K562 (cell line): ENCODE data around the gene OBSCN. TPM values are rescaled to one million over a fixed set of nuclear protein-coding genes. Genes with fewer than 3 reads are reported as not detected.

Experiments used
- BACH1 ChIP-seq: fragments of 200-800 bp; sonication (Bioruptor generic); IDR thresholded peaks from 2 replicates; pipeline ENCODE4 v1.6.1; 2016; ENCODE audit warnings: missing genetic modification characterization, missing compliant biosample characterization
- COPS2 ChIP-seq: fragments of 450-650 bp; conservative IDR thresholded peaks from 2 replicates; pipeline ENCODE4 v1.6.1; 2016; ENCODE audit warnings: mild to moderate bottlenecking, moderate library complexity
- CREBBP ChIP-seq: IDR thresholded peaks from one replicate; pipeline ENCODE4 v1.6.1; 2012; ENCODE audit warnings: low read depth, mild to moderate bottlenecking, control low read depth, inconsistent platforms, low read length
- KDM4B ChIP-seq, 2 experiments: fragments of 450-650 bp in 1 of 2; sonication (generic) in 1 of 2; IDR thresholded peaks; 2 replicates each; pipeline ENCODE4 v1.6.1; 2016 to 2017; ENCODE audit warnings: borderline replicate concordance in 2 of 2, antibody characterized with exemption in 1 of 2, low read depth in 1 of 2, mild to moderate bottlenecking in 1 of 2
- POLR2G ChIP-seq: fragments of 200-400 bp; formaldehyde crosslinking; IDR thresholded peaks from 2 replicates; pipeline ENCODE4 v1.6.1; 2017; ENCODE audit warnings: low read depth, mild to moderate bottlenecking, antibody characterized with exemption, low read length, moderate library complexity
- PPARD ChIP-seq: fragments of 250-450 bp; sonication (Bioruptor Pico); IDR thresholded peaks from 2 replicates; pipeline ENCODE4 v1.8.0; 2022; ENCODE audit warnings: inconsistent platforms, mild to moderate bottlenecking, moderate library complexity
- RAD51 ChIP-seq: fragments of 450-650 bp; IDR thresholded peaks from 2 replicates; pipeline ENCODE4 v1.7.1; 2016; ENCODE audit warnings: low read depth, mild to moderate bottlenecking, borderline replicate concordance
- RBM15 ChIP-seq: fragments of 200-400 bp; formaldehyde crosslinking; IDR thresholded peaks from 2 replicates; pipeline ENCODE4 v1.6.1; 2018; ENCODE audit warnings: mild to moderate bottlenecking, low read length, moderate library complexity; ENCODE audit not compliant: insufficient read depth
- TEAD2 ChIP-seq: fragments of 450-650 bp; IDR thresholded peaks from 2 replicates; pipeline ENCODE4 v1.6.1; 2016; ENCODE audit warnings: missing genetic modification characterization, control low read depth, missing compliant biosample characterization
- TFAM ChIP-seq: fragments of 250-450 bp; sonication (Bioruptor Pico); conservative IDR thresholded peaks from 2 replicates; pipeline ENCODE4 v1.5.0; 2021; ENCODE audit warnings: mild to moderate bottlenecking, moderate library complexity
- XRCC4 ChIP-seq: IDR thresholded peaks from one replicate; pipeline ENCODE4 v1.6.1; 2011; ENCODE audit not compliant: insufficient read depth, insufficient read length; ENCODE audit errors: extremely low read depth
- ZNF124 ChIP-seq: sonication (generic); formaldehyde crosslinking; IDR thresholded peaks from 2 replicates; pipeline ENCODE4 v1.8.1; 2022; ENCODE audit warnings: missing genetic modification reagents
- ZNF311 ChIP-seq: fragments of 250-450 bp; sonication (Bioruptor Pico); IDR thresholded peaks from 2 replicates; pipeline ENCODE4 v1.4.0; 2020; ENCODE audit warnings: mild to moderate bottlenecking, moderate library complexity
- ZNF583 ChIP-seq: fragments of 250-450 bp; sonication (Bioruptor Pico); IDR thresholded peaks from 2 replicates; pipeline ENCODE4 v1.4.0; 2020
- polyA plus RNA-seq, 8 experiments: library from polyadenylated mRNA; depleted of rRNA in 4 of 8; stranded (reverse) in 5 of 8; unstranded in 3 of 8; fragments of >200 nt; fragmentation: Nextera tagmentation in 2 of 8; fragmentation: Illumina TruSeq in 1 of 8; extraction: Ambion mirVana in 2 of 8; extraction: Trizol in 1 of 8; gene quantifications; 2 replicates each; pipeline versions ENCODE4 v1.2.1 to v1.2.3, GENCODE V29; 2011 to 2014; ENCODE audit warnings: inconsistent platforms in 1 of 8, missing spikeins in 1 of 8
- total RNA-seq, 7 experiments: library from RNA; depleted of rRNA in 6 of 7; stranded (reverse); fragments of >200 nt in 6 of 7; fragmentation: Illumina TruSeq in 2 of 7; extraction: Trizol in 2 of 7; gene quantifications; 2 replicates each; pipeline versions ENCODE4 v1.2.1 to v1.2.3, GENCODE V29; 2011 to 2021; ENCODE audit warnings: low replicate concordance in 1 of 7
- TF ChIP-seq, protein P1 (sequence below), 2 experiments: fragments of 450-650 bp; IDR thresholded peaks; 2 replicates each; pipeline ENCODE4 v1.6.1; 2018; ENCODE audit warnings: mild to moderate bottlenecking in 2 of 2, low read depth in 1 of 2; ENCODE audit not compliant: partially characterized antibody in 2 of 2
- TF ChIP-seq, protein P2 (sequence below): fragments of 250-450 bp; sonication (Bioruptor Pico); IDR thresholded peaks from 2 replicates; pipeline ENCODE4 v1.4.0; 2020; ENCODE audit warnings: borderline replicate concordance
- TF ChIP-seq, protein P3 (sequence below): IDR thresholded peaks from 2 replicates; pipeline ENCODE4 v1.6.1; 2011; ENCODE audit warnings: borderline replicate concordance, low read depth, mild to moderate bottlenecking, moderate library complexity, low read length; ENCODE audit not compliant: insufficient read depth, poor library complexity, severe bottlenecking
- TF ChIP-seq, protein P4 (sequence below): IDR thresholded peaks from 2 replicates; pipeline ENCODE4 v1.6.1; 2016; ENCODE audit warnings: missing genetic modification characterization, missing compliant biosample characterization

The OBSCN gene
- total and polyA plus RNA-seq, 9 of the 15 experiments (the other 6 are each of a cell fraction or from before 2014, with no cell fraction given) = 0.18 to 19.7 (median 3.6) TPM

DNA sequence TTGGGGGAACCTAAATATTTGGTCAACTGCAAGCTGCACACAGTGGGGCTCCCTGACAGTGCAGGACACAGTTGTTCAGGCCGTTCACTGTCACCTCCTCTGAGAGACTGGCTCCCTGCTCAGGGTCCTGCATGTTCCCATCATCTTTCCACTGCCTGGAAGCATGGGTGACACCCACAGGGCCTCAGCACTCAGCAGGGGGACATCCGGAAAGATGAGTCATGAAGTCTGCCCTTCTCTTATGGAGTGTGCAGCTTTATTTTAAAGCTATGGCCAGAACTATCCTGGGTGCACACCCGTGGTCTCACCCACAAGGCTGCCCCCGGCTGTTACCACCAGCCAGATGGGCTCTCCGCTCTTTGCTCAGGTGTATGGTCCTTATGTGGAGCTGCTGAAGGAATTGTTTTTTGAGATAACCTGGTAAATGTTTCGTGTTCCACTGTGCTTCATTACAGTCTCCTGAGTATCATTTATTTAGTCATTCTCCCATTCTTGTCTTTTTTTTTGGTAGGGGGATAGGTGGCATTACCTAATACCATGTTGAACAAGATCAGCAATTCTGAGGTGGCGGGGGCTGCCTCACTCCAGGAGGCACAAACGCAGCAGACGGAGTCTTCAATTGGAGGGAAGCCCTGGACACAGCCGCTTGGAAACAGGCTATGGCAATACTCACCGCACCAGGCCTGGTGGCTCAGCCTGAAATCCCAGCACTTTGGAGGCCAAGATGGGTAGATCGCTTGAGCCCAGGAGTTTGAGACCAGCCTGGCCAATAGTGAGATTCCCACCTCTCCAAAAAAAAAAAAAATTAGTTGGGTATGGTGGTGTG lies 184.5 kb downstream of the OBSCN start (continued):
- TF ChIP-seq, protein P1, sequence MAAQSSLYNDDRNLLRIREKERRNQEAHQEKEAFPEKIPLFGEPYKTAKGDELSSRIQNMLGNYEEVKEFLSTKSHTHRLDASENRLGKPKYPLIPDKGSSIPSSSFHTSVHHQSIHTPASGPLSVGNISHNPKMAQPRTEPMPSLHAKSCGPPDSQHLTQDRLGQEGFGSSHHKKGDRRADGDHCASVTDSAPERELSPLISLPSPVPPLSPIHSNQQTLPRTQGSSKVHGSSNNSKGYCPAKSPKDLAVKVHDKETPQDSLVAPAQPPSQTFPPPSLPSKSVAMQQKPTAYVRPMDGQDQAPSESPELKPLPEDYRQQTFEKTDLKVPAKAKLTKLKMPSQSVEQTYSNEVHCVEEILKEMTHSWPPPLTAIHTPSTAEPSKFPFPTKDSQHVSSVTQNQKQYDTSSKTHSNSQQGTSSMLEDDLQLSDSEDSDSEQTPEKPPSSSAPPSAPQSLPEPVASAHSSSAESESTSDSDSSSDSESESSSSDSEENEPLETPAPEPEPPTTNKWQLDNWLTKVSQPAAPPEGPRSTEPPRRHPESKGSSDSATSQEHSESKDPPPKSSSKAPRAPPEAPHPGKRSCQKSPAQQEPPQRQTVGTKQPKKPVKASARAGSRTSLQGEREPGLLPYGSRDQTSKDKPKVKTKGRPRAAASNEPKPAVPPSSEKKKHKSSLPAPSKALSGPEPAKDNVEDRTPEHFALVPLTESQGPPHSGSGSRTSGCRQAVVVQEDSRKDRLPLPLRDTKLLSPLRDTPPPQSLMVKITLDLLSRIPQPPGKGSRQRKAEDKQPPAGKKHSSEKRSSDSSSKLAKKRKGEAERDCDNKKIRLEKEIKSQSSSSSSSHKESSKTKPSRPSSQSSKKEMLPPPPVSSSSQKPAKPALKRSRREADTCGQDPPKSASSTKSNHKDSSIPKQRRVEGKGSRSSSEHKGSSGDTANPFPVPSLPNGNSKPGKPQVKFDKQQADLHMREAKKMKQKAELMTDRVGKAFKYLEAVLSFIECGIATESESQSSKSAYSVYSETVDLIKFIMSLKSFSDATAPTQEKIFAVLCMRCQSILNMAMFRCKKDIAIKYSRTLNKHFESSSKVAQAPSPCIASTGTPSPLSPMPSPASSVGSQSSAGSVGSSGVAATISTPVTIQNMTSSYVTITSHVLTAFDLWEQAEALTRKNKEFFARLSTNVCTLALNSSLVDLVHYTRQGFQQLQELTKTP (IDR thresholded peaks at IDR 0.05; ENCODE audit: low read depth in 1 of 2, partially characterized antibody in 2 of 2) = no peak
- TF ChIP-seq PPARD (CRISPR knock-in tag) (no peak), POLR2G (peak; percentile 11; the same call in 1 of the 2 replicates), KDM4B (IDR thresholded peaks at IDR 0.05; ENCODE audit: borderline replicate concordance in 2 of 2, low read depth in 1 of 2) (no peak), RAD51 (no peak), BACH1 (tag) (no peak), XRCC4 (no peak), ZNF311 (CRISPR knock-in tag) (no peak), CREBBP (no peak), COPS2 (no peak), TFAM (CRISPR knock-in tag) (no peak), RBM15 (no peak), ZNF583 (no peak), TEAD2 (no peak), ZNF124 (CRISPR knock-in tag) (no peak)
- TF ChIP-seq, protein P2, sequence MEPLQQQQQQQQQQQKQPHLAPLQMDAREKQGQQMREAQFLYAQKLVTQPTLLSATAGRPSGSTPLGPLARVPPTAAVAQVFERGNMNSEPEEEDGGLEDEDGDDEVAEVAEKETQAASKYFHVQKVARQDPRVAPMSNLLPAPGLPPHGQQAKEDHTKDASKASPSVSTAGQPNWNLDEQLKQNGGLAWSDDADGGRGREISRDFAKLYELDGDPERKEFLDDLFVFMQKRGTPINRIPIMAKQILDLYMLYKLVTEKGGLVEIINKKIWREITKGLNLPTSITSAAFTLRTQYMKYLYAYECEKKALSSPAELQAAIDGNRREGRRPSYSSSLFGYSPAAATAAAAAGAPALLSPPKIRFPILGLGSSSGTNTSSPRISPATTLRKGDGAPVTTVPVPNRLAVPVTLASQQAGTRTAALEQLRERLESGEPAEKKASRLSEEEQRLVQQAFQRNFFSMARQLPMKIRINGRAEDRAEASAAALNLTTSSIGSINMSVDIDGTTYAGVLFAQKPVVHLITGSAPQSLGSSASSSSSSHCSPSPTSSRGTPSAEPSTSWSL (CRISPR knock-in tag) = no peak
- TF ChIP-seq, protein P3, sequence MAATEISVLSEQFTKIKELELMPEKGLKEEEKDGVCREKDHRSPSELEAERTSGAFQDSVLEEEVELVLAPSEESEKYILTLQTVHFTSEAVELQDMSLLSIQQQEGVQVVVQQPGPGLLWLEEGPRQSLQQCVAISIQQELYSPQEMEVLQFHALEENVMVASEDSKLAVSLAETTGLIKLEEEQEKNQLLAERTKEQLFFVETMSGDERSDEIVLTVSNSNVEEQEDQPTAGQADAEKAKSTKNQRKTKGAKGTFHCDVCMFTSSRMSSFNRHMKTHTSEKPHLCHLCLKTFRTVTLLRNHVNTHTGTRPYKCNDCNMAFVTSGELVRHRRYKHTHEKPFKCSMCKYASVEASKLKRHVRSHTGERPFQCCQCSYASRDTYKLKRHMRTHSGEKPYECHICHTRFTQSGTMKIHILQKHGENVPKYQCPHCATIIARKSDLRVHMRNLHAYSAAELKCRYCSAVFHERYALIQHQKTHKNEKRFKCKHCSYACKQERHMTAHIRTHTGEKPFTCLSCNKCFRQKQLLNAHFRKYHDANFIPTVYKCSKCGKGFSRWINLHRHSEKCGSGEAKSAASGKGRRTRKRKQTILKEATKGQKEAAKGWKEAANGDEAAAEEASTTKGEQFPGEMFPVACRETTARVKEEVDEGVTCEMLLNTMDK = no peak
- TF ChIP-seq, protein P4, sequence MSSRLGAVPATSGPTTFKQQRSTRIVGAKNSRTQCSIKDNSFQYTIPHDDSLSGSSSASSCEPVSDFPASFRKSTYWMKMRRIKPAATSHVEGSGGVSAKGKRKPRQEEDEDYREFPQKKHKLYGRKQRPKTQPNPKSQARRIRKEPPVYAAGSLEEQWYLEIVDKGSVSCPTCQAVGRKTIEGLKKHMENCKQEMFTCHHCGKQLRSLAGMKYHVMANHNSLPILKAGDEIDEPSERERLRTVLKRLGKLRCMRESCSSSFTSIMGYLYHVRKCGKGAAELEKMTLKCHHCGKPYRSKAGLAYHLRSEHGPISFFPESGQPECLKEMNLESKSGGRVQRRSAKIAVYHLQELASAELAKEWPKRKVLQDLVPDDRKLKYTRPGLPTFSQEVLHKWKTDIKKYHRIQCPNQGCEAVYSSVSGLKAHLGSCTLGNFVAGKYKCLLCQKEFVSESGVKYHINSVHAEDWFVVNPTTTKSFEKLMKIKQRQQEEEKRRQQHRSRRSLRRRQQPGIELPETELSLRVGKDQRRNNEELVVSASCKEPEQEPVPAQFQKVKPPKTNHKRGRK = no peak
